NCI-H774 (cell line): ENCODE measurements around the gene LAMA3.

ENCODE experiments used
- DNase-seq: peaks from one replicate; lab custom pipeline; 2025; lab: John Stamatoyannopoulos, UW

The LAMA3 gene

DNA sequence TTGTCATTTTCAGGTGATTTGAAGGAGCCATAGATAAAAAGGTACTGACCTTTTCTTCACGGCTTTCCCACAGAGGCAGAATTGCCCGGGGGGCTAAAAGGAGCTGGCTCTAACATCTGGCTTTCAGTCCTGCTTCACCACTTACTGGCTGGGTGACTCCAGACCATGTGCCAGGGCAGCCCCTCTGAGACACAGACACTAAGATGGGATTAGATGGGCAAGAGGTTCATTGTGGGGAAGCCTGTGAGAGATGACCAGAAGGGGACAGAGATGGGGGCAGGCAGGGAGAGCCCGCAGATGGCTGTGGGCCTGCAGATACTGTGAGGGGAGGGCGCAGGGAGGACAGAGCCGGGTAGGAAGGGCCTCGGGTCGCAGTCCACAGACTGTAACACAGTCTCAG is 250.6 kb downstream of the LAMA3 start:
- no peak for DNase-seq

DNA sequence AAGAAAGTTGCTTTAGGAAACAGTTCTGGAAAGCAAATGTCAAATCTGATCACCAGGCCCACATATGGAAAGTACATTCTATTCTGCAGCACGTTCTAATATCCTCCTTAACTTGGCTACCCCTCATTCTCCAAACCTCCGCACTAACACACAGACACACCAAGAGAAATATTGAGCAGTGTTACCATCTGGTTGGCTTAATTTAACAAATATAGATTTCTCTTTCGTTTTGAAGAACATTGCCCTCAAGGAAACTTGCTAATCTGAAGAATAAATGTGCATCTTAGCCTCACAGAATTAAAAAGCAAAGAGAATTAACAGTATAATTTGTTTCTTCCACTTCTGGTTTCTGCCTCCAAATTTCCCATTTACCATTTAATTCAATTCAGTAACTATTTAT is 252.5 kb downstream of the LAMA3 start:
- DNase-seq, result no peak

DNA sequence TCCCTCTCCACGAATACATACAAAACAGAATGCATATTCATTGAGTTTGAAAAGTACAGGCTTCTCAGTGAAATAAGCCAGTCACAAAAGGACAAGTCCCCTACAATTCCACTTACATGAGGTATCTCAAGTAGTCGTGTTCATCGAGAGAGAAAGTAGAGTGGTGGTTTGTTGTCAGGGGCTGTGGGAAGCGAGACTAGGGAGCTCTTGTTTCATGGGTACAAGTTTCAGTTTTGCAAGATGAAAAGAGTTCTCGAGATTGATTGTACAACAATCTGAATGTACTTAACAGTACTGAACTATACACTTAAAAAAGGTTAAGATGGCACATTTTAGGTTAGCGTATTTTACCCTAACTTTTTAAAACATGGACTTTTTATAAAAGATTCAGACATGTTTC is 253.9 kb downstream of the LAMA3 start:
- DNase-seq, result no peak

DNA sequence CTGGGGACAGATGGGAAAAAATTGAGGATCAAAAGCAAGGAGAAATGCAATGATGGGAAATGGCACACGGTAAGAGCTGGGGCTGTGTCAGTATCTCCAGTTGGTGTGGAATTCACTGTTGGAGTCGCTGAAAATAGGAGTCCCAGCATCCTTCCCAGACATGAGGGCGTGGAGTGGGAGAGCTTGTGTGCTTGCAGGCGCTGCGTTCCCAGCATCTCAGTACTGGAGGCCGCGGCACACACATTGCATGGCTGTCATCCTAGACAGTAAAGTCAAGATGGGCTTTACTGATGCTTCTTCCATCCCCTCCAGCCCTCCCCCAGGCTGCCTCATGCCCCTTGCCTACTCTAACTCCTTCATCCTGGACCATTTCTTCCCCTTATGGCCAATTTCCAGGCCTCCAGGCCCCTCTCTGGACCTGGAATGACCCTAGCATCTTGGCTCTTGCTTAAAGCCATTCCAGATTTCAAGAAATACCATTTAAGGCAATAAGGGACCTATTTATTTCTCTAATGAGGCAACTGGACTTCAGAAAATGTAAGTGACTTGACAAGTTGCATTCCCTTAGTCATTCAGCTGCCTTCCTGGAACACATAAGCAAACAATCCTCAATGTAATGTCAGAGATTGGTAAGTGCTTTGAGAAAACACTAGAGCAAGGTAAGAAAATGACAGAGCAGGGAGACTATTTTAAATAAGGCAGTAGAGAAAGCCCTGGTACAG is 254.8 kb downstream of the LAMA3 start:
- no peak for DNase-seq

DNA sequence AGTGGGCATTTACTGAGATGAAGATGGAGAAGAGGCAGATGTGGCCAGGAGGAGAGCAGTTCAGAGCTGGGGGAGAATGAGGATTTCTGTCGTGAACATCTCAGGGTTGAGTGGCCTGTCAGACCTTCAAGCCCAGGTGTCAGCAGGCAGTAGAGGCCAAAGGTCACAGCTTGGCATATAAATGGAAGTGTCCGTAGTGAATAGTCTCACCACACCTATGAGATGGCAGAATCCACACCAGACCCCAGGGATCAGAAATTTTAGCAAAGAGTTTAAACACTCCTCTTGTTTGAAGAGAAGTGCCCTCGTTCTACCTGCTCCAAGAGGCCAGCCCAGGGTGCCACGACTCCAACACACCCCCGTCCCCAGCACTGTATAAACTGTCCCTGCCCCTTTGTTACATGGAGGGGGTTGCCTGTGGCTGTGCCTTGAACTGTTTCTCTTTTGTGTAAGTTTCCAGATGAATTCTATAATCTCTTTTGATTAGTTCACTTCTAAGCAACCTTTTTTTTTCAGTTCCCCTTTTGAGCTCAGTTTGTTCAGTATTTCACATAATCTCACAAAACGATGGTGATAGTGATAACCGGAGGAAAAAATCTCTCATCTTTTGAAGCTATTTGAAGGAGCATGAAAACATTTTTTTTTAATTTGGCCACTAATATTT is 256.3 kb downstream of the LAMA3 start:
- DNase-seq, result no peak

DNA sequence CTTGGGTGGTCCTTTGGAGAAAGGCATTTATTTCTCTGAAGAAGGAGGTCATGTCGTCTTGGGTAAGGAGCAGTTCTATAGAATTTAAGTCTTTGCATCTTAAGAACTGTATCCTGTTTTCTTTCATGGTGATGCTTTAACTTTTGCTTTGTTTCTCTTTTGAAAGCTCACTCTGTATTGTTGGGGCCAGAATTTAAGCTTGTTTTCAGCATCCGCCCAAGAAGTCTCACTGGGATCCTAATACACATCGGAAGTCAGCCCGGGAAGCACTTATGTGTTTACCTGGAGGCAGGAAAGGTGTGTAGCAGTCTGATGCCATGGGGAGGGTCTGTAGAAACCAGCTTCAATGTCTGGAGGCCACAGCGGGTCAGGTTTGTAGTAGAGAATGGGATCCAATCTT is 260.6 kb downstream of the LAMA3 start:
- no peak for DNase-seq

DNA sequence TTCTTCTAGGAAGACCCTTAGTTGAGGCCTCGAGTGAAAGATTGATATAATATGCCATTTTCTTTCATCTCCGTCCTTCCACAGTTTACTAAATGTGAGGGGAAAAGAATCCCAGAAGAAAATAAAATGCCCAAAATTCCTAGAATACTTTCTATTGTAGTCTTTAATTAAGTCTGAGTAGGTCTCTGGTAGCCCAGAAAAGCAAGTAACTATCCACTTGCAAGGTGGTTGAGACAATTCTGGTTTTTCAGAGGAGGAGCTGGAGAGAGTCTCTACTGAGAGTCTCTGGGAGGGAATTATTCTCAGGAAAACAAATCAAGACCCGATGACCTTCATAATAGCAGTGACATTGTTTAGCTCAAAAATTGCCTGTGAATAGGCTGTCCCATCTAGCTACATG is 261.4 kb downstream of the LAMA3 start:
- DNase-seq, result no peak

DNA sequence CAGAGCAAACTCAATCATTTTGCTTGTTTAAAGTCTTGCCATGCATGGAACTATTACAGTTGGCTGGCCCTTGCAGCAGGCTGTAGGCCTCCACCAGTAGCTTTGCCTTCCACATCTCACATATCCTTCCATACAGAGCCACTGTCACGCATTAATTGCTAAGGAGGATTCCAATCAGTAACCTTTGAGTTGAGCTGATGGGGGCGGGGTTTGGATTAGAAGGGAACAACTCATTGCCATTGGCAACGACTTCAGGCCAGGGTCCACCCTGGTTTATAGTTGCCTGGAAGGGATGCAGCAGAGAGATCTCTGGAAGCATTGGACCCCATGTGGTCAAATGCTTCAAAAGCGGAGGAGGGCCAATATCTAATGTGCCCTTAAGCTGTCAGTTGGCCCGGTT is 262.0 kb downstream of the LAMA3 start:
- DNase-seq, result no peak

DNA sequence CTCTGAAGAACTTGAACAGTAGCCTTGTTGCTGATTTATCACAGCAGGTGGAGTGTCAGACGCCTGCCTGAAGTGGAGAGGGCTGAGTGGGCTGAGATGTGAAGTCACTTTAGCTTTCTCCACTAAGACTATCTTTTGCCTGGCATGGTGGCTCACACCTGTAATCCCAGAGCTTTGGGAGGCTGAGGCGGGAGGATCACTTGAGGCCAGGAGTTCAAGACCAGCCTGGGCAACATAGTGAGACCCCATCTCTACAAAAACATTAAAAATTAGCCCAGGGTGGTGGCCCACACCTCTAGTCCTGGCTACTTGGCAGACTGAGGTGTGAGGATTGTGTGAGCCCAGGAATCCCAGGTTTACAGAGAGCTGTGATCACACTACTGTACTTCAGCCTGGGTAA is 264.7 kb downstream of the LAMA3 start:
- DNase-seq, result no peak

DNA sequence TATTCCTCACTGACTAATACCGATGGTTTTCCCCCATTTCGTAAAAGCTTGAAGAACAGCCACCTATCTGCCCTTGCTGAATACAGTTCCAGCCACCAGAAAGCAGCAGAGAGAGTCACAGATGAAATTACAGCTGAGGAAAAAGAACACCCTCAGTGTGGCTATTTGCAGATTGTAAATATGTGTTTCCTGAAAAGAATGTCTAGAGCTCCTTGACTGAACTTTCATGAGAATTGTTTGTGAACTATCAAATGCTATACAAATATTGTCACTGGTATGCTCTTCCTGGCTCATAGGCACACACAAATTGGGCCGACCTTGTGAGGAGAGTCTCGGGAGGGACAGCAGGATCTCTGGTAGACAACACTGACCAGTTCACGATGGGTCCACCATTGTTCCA is 267.2 kb downstream of the LAMA3 start:
- no peak for DNase-seq

DNA sequence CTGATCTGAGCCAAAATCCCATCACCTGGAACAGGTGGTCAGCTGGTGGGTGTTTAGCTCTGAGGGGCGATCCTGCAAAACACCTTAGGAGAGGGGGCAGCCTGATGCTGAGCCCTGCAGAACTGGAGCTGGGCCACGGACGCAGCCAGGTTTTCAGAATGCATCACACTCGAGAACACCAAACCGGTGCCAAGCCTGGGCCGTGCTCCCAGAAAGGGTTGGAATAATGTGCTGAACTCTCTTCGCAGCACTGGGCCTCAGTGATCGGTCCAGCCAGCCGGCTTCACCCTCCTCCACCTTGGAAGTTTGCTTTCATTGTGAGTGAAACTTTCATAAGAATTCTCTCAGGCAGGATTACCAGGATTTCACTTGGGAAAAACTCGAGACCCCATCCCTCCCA is 268.8 kb downstream of the LAMA3 start:
- DNase-seq, result no peak

DNA sequence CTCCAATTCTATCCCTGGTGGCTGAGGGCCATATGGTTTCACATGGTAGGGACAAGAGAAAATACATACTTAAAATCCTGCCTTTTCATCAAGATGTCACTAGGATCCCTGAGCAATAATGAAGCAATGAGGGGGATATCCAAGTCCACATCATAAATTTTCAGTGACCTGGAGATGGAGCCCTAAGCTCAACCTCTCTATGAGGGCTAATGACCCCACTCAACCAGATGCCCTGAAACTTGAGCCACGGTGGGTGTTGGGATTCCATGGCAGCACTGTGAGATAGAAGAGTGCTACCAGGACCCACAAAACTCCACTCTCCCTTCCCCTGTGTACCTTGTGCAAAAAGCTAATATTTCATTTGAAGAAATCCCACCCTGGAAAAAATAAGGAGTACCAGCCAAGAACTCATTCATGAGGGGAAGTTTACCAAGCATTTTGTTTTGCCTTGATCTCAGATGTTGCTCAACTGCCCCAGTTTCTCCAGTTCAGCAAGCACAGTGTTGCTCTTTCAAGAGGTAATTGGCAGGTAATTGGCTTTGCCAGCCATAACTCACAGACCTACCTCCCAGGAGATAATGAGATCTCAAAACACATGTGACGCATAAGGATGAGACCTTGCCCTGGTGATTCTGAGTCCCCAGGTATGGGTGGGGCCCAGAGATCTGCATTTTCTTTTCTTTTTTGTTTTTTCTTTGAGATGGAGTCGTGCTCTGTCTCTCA is 274.4 kb downstream of the LAMA3 start:
- no peak for DNase-seq

DNA sequence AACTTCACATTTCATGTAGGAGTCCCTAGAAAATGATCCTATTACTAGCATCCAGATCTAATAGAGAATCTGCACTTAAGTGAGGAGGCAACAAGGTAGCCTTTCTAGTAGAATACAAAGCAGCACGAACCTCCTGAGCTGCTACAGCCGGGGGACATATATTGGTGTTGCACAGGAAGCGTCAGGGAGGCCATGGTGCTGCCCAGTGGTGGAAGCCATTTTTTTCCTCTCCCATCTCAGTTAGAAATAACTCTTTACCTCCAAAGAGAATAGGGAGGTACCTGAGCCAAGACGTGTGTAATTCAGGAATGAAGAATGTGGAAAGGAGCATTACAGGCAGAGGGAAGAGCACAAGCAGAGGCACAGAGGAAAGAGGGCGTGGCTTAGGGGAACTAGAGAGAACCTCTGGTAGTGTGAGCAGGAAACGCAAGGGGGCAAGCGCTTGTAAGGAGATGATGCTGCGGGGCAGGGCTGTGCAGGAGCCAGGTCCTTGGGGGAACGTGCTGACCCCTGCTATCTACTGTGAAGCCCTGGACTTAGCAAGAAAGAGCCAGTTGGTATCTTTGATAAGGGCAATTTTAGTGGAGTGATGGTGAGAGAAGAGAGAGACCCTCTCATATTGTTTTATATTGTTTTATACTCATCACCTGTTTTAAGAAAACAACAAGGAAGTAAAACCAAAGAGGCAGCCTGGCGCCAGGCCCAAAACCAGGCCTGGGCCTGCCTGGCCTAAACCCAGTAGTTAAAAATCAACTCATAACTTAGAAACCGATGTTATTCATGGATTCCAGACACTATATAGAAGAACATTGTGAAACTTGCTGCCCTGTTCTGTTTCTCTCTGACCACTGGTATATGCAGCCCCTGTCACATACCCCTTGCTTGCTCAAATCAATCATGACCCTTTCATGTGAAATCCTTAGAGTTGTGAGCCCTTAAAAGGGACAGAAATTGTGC is 275.3 kb downstream of the LAMA3 start:
- no peak for DNase-seq

DNA sequence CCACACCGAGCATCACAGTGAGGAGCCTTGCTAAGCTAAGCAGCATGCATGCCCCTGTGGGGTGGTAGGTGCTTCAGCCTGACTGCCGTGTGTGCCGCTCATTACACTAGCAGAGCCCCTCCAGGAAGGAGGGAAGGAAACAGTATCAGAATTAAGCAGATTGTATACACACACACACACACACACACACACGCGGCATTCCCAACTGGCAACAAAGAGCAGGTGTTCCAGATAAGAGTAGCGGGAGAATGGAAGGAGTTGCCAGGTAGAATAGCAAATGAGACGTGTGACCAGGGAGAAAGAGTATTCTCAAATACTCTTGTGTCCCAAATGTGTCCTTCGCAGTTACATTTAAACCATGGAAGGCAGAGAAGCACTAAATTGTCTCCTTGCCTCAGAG is 277.7 kb downstream of the LAMA3 start:
- DNase-seq, result peak; percentile 20

DNA sequence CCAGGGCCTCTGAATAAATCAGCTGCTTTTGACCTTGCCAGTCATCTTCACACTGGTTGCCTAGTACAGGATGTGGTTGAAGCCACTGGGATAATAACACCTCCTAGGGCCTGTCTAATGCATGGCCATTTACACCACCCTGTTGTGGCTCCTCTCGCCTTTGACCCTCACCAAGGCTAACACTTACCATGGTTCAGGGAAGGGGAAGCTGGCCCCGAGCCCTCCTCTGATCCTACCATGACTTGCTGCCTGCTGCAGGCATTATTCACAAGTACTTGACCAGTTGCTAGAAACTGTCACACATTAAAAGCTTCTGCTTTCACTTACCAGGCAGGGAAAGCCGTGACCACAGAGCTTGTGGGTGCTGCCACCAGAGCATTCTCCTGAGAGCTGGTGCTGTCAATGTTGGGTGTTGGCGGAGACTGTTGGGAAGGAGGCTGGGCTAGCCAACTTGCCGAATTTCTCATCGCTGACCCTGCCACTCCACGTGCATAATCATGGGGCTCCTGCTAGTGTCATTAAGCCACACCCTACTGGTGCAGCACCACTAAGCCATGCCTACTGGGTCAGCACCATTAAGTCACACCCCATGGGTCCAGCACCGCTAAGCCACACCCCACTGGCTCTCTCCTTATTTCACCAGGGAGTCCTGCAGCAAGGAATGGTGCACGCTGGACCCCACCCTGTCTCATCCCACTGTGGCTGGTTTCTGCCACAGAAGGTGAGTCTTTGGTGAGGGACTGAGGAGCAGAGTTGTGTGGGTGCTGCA is 278.3 kb downstream of the LAMA3 start:
- DNase-seq, result no peak

DNA sequence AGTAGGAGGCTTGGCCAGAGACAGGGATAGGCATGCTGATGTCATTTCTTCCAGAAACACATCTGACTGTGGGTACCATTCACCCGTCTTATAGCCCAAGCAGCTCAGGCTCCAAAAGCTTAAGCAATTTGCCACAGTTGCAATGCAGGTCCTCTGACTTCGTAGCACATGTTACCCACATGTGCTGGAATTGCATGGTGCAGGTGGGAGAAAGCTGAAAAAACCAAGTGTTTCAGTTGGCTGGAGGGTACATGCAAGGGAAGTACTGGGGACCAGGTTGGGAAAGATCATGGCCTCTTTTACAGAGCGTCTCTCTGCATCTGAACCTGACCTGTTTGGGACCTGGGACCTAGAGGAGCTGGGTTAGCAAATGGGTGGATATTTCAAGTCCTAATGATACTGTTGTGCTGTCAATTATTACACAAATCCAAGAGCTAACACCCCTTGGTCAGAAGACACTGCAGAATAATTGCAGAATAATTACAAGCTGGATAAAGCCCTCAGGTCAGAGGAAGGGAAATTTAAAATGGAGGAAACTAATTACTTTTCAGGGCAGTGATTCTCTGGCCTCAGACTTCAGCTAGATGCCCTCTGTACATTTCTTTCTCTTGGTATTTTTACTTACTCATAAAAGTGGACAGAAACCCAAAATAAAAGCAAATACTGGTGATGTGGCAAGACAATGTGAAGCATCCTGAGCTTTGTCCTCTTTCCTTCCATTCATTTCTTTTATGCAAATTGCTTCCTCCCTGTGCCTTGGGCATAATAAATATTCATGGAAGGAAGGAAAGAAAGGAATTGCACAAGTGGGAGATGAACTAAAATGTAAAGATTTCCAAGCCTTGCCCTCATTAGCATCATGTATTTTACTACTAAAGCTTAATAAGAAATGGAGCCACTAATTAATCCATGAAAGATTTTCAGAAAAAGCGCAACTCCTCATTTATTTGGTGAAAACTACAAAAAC is 279.7 kb downstream of the LAMA3 start:
- no peak for DNase-seq

DNA sequence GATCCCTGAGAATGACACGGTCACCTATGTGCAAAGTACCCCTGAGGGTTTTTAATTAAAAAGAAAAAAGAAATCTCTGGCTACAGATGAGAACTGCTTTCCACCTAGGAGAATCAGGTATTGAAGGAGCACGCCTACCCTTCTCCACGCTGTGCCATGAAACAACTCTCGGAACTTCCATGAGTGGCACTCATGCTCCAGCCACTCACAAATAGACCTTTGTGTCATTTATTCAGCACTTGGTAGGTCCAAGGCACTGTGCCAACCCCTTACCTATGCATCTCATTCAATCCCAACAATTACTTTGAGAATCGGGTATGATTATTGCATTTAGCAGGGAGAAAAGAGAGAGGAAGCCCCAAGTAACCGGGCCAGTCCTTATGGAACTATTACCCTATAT is 280.4 kb downstream of the LAMA3 start:
- no peak for DNase-seq

DNA sequence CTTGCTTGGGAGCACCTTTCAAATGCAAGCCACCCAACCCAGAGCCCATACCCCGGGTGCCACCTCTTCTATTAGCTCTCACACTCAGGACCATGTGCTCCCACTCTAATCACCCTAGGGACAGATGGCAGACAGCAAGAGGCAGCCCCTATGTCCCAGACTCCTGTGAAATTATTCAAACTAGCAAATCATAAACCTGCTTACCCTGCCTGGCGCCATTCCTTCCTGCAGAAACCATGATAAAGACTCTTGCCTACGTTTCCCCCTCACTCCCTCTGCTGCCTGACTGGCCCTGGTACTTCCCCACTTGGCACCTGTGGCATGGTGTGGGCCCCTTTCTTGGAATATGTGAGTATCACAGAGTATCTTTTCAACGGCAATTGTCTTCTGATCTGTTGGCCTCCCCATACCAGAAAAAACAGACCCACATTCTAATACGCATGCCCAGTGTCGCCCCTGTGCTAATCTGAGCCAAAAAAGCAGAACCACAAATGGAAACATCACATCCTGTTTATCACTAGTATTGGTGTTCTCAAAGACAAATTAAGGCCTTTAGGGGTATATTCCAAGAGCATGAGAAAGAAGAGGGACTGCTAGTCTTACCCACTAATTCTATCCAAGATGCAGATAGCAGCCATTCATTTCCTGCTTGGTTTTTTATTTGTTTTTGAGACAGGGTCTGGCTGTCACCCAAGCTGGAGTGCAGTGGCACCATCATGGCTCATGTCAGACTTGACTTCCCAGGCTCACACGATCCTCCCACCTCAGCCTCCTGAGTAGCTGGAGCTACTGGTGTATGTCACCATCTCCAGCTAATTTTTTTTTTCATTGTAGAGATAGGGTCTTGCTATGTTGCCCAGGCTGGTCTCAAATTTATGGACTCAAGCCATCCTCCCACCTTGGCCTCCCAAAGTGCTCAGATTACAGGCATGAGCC is 281.2 kb downstream of the LAMA3 start:
- no peak for DNase-seq

DNA sequence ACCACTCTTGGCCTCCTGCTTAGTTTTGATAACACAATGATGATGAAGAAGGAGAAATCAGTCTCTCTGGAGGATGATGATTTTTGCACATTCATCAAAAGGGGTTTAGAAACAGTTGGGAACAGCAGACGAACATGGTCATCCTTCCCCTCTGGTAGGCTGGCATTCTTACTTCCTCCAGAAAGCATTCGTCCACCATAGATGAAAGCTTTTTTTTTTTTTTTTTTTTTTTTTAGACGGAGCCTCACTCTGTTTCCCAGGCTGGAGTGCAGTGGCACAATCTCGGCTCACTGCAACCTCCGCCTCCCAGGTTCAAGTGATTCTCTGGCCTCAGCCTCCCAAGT is 281.8 kb downstream of the LAMA3 start:
- DNase-seq, result no peak
